ENCODE results near the gene TNIP2. TPM values are rescaled to one million over a fixed set of nuclear protein-coding genes. Genes with fewer than 3 reads are reported as not detected.

The TNIP2 gene
- total and polyA plus RNA-seq, 2 of the 13 experiments (the other 11 are each of a cell fraction or from before 2014, with no cell fraction given): 25.6 to 38.0 TPM

GRCh38 chr4:2794486-2795299 is 38.6 kb upstream of the TNIP2 start (continued):
- TF ChIP-seq TARDBP (CRISPR knock-in tag; IDR thresholded peaks at IDR 0.05) (peak; percentile 57; the same call in 1 of the 2 replicates), ZSCAN9 (CRISPR knock-in tag; IDR thresholded peaks at IDR 0.05; ENCODE audit: borderline replicate concordance) (no peak), PATZ1 (CRISPR knock-in tag; IDR thresholded peaks at IDR 0.05) (no peak; the same call in 1 of the 2 replicates), U2AF1 (optimal IDR thresholded peaks at IDR 0.05; ENCODE audit: low read depth, low read length) (no peak), ZFX (CRISPR knock-in tag; IDR thresholded peaks at IDR 0.05; ENCODE audit: low read depth) (peak; percentile 57), ZSCAN25 (CRISPR knock-in tag; IDR thresholded peaks at IDR 0.05) (no peak), RNF219 (CRISPR knock-in tag; IDR thresholded peaks at IDR 0.05) (no peak), ZNF800 (CRISPR knock-in tag; IDR thresholded peaks at IDR 0.05) (no peak), ONECUT2 (CRISPR knock-in tag; IDR thresholded peaks at IDR 0.05) (no peak), ZBTB38 (CRISPR knock-in tag; IDR thresholded peaks at IDR 0.05) (no peak), SP1 (IDR thresholded peaks at IDR 0.05) (no peak), SP1 (CRISPR knock-in tag; IDR thresholded peaks at IDR 0.05) (no peak), ASH2L (IDR thresholded peaks at IDR 0.05; ENCODE audit: insufficient read length, low read depth, low read length) (no peak), GMEB2 (CRISPR knock-in tag; IDR thresholded peaks at IDR 0.05; ENCODE audit: low read depth) (no peak), ZBTB42 (CRISPR knock-in tag; IDR thresholded peaks at IDR 0.05) (no peak), TOE1 (CRISPR knock-in tag; IDR thresholded peaks at IDR 0.05) (no peak), SRY (CRISPR knock-in tag; IDR thresholded peaks at IDR 0.05) (0 out of 2 replicates have a peak, but pooled peaks have one; percentile 13), ZSCAN30 (CRISPR knock-in tag; IDR thresholded peaks at IDR 0.05) (no peak), KMT2B (CRISPR knock-in tag; IDR thresholded peaks at IDR 0.05) (no peak), SP5 (CRISPR knock-in tag; IDR thresholded peaks at IDR 0.05; ENCODE audit: borderline replicate concordance, low read depth) (0 out of 2 replicates have a peak, but pooled peaks have one; percentile 11), THAP7 (CRISPR knock-in tag; IDR thresholded peaks at IDR 0.05) (no peak), BCL6 (CRISPR knock-in tag; IDR thresholded peaks at IDR 0.05) (no peak), ZNF782 (CRISPR knock-in tag; IDR thresholded peaks at IDR 0.05; ENCODE audit: borderline replicate concordance) (no peak)
